NCI-H2081 treated with DMSO at 0.1 percent for 48 hours (cell line): ENCODE results near the gene LYSET.
A peak's percentile ranks its signal among the peaks of the same experiment; 100 is the strongest.
"Not testable (repeated sequence)": the region's sequence is repeated elsewhere in the genome, so short reads cannot be mapped to it uniquely, and the experiment has no call there.

Source experiments
- DNase-seq: peaks from one replicate; lab custom pipeline; 2025; lab: John Stamatoyannopoulos, UW

Gene LYSET, protein sequence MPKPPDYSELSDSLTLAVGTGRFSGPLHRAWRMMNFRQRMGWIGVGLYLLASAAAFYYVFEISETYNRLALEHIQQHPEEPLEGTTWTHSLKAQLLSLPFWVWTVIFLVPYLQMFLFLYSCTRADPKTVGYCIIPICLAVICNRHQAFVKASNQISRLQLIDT

DNA sequence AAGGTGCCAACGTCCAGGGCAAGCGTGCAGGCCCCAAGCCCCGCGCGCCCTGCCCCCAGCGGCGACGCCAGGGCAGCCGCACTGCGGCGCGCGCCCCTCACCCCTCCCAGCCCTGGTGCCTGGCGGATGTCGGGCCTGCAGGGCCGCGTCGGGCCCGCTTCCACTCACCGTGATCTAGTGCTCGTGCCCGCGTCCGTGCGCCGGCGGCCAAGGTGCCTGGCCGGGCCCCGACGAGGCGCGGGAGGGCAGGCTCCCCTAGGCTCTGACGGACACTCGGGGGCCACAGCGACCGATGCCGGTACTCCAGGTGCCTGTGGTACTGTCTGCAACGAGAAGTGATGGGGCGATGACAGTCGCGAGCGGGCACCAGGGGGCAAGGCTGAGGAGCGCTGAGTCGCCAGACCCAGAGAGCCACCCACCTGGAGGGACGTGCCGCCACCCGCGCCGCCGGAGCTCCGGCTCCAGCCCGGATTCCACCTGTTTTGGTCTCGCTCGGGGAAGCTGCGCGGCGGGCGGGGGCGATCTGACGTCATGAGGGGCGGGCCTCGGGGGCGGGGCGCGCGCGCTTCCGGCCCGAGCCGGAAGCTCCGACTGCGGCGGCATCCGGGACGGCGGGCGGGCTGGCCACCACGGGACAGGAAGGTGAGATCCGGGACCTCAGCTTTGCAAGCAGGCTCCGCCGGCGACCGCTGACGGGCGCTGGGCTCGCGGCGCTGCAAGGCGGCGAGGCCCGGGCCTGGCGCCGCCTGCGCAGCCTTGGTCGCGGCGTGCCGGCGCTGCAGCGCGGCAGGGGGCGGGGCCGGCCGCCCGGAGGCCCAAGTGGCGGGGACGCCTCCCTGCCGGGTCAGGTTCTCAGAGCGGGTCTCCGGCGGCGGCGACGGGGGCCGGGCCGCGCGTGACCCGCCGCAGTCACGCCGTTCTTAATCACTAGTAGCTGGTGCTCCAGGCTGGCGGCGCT lies at the start of gene LYSET, which contains the start of gene MOAP1:
Gene LYSET (plus strand): TSS at position 927 of the 958 bp plus-strand sequence. CDS start 89 bp downstream, outside the sequence.
Gene MOAP1 (minus strand): TSS at position 507 of the 958 bp plus-strand sequence. CDS start 655 bp downstream, outside the sequence.
- DNase-seq: peak; percentile 62

DNA sequence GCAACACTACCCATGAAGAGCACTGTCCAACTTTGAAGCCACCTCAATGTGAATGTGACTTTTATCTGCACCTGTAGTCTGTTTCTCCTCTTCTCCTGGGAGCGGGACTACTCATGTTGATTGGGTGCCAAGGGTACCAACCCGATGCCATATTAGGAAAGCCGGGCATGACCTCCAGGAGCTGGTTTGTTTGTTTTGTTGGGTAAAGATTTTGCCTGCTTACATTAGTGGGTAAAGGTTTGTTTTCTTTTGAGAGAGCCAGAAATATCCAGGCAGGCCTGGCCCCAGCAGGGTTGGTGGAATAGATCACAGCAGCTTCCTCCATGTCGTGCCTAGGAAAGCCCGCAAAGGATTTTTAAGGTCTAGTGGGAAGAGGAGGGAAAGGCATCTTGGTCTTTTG lies 49.7 kb upstream of the LYSET start:
- DNase-seq: no peak

DNA sequence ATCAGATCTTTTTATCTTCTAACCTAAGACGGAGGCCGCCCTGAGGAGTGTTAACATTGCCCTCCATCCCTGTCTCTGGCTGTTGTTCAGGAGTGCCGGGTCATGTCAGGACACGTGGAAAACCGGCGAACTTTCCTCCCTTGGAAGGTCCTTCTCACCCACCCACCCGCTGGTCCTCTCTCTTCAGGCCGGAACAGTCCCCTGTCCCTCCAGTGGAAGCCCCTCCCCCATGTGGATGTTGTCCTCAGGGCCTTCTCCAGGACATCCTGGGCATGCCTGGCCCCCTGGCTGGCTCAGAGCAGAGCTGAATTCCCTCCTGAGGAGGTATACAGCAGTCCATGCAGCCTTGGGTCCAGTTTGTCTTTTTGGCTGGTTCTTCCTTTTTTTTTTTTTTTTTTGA lies 49.1 kb upstream of the LYSET start:
- DNase-seq: no peak

DNA sequence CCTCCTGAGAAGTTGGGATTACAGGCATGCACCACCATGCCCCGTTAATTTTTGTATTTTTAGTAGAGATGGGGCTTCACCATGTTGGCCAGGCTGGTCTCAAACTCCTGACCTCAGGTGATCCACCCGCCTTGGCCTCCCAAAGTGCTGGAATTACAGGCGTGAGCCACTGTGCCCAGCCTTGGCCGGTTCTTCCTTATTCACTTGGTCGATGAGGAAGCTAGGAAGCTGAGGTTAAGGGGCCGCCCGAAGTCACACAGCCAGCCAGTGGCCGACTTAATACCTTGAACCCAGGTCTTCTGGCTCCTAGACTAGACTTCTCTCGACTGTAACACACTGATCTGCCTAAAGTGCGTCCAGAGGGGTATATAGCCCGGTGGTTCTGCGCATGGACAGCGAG lies 48.6 kb upstream of the LYSET start:
- not testable (repeated sequence) for DNase-seq

DNA sequence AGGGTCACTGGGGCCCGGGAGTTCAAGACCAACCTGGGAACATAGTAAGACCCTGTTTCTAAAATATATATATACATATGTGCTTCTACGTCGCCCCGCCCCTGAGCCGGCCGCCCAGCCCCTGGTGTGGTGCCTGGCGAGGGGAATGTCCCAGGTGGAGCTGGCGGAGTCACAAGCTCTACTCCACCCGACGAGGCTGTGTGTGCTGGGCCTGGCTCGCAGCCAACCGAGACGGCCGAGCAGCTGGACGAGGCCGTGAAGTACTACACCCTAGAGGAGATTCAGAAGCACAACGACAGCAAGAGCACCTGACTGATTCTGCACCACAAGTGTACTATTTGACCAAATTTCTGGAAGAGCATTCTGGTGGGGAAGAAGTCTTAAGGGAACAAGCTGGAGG lies 47.3 kb upstream of the LYSET start:
- no peak for DNase-seq

DNA sequence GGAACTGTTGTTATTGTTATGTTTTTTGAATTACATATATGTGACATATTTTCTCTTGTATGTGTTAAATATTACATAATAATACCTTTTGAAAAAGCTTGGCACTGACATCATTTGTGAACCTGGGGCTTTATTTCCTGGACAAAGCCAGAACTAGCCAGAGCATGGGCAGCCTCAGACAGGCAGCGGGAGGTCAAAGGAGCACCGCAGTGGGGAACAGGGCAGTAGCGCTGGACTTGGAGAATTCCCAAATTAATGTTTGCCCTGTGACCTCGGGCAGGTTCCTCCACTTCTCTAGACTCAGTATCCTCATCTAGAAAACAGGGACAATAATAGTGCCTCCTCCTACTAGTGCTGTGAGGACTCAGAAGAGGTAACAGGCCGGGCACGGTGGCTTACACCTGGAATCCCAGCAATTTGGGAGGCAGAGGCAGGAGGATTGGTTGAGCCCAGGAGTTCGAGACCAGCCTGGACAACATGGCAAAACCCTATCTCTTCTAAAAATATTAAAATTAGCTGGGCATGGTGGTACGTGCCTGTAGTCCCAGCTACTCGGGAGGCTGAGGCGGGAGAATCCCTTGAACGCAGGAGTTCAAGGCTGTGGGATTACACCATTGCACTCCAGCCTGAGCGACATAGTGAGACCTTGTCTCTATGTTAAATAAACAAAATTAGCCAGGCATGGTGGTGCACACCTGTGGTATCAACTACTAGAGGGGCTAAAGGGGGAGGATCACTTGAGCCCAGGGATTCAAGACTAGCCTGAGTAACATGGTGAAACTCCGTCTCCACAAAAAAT lies 42.1 kb upstream of the LYSET start:
- DNase-seq: no peak

DNA sequence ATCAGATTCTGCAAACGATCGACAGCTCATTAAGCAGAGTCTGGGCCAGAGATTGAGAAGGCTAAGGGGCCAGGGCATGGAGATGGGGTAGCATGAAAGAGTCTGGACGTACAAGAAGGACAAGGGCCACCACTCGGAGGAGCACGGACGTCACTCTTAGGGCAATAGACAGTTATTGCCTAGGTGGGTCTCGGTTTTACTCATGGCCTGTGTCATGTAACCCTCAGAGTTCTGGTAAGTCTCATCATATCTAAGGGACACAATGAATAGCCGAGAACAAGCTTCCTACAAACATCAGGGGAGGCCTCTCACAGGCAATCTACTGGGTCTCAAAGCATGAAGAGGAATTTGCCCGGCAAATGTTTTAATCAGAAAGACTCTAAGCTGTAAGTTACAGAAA lies 39.0 kb upstream of the LYSET start:
- no peak for DNase-seq

DNA sequence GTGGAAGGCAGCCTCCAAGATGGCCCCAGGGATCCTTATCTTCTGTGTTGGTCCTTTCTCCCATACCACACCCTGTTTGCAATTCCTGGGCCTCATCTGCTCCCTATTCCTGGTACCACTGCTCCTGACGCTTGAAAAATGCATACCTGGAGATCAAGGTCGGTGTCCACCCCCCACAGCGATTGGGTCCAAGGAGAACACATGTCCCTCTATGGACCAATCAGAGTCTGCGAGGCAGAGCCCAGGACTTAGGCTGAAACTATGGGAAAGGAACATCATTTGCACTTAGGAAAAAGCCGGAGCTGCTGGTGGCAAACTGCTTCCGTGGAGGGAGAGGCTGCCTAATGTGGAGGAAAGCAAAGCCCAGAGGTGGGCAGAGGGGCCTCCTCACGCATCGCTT lies 36.1 kb upstream of the LYSET start:
- DNase-seq: no peak

DNA sequence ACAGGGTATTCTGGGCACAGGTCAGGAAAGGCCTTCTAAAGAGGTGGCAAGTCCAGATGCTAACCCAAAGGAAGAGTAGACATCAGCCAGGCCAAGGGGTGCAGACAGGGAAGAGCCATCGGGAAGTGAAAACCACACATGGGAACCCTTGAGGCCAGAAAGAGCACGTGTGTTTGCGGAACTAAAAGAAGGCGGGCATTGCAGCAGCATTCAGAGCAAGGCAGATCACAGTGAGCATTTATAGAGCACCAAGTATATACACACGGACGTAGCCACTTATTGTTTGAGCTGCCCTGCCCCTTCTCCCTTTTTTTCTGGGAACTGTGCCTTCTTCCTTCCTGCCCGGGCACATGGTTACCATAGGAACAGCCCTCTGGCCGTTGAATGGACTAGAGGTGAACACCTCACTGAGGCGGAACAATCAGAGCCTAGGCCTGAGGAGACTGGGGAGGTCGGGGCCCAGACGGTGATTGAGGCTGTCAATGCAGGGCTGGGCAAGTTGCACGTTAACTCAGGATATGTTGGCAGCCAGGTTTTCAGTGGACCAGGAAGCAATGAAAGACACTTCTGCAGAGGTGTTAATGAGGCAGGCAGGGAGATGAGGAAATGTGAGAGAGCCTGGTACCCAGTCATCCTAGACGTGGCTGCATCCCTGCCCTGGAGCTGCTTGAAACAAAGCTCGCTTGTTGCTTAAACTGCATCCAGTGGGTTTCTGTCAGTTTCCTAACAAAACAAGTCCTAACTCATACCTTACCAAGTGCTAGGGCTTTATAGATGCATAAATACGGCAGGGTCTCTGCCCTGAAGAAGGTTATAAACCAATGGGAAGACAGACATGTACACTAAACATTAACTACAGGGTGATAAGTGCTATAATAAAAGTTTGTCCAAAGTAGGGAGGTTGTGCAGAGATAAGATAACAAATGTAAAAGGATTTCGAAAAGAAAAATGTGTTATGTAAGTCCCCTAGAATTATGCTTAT lies 34.6 kb upstream of the LYSET start:
- DNase-seq: no peak

DNA sequence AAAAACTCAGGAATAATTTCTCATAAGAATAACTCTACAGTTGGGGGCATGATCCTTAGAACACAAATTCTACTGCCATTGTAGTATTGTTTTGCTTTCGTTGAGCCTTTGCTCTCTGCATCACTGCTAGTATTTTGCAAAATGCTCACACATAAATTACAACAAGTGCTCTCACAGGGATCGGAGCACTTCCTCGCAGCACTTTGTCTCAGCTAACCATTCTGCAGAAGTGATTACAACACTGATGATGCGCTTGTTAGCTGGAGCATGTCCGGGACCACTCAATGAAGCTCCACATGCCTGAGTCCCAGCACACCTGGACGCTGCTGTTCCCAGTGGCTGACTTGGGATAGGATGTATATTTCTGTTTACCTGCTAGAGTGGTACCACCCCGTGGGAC lies 32.0 kb upstream of the LYSET start:
- DNase-seq: no peak

DNA sequence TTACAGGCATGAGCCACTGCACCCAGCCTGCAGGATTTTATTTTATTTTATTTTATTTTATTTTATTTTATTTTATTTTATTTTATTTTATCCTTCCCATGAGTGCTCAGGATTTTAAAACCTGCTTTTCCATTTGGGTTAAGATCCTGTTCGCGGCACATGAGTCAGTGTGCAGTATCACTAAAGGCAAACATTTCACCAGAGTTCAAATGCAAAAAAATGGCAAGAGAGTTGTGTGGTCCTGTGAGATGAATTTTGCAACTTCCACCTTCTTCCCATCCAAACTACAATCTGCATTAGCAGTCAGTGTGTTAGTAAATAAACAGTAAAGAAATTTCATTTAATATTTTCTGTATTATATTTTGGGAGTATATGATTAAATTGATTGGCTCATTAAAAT lies 29.4 kb upstream of the LYSET start:
- no peak for DNase-seq

DNA sequence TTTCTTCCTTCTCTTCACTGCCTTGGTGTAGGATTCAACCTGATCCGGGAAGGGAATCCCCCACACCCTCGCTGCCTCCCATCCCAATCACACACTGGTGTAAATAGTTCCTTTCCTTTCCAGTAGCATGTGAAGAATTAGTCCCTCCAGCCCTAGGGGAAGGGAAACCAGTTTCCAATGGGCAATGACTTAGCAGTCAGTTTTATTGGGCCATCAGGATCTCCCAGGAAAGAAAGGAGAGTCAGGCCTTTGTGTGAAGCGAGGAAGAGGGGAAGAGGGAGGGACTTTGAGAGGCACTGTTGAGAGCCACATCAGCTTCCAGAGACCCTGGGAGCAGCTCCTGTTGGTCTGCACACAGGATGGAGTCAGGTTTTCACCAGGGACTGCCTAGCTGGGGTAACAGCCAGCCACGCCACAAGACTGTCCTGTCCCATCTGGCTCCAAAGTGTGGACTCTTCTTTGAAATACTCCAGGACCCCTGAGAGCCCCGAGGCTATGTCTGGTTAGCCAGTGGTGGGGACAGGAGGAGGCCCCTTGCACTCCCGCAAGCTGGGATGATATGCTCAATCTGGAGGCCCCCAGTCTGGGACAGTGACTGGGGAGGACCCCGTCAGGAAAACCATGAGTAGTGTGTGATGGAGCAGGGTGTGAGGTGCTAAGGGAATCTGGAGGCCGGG lies 28.3 kb upstream of the LYSET start:
- DNase-seq: no peak

DNA sequence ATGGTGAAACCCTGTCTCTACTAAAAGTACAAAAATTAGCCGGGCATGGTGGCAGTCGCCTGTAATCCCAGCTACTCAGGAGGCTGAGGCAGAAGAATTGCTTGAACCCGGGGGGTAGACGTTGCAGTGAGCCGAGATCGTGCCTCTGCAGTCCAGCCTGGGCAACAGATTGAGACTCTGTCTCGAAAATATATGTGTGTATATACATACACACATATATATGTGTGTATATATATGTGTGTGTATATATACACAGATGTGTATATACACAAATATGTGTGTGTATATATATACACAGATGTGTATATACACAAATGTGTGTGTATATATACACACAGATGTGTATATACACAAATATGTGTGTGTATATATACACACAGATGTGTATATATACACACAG lies 26.8 kb upstream of the LYSET start:
- DNase-seq: not testable (repeated sequence)

DNA sequence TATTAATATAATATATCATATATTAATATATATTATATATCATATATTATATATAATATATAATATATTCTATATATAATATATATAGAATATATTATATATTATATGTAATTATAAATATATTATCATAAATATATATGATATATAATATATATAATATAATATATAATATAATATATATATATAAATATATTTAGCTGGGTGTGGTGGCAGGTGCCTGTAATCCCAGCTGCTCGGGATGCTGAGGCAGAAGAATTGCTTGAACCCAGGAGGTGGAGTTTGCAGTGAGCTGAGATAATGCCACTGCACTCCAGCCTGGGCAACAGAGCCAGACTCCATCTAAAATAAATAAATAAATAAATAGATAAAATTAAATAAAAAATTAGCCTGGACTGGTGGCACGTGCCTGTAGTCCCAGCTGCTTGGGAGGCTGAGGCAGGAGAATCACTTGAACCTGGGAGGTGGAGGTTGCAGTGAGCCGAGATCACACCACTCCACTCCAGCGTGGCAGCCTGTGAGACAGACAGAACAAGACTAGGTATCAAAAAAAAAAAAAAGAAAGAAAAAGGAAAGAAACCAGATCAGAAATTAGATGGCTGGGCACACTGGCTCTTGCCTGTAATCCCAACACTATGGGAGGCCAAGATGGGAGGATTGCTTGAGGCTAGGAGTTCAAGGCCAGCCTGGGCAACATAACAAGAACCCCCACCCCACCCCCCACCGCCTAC lies 25.3 kb upstream of the LYSET start:
- DNase-seq: not testable (repeated sequence)

DNA sequence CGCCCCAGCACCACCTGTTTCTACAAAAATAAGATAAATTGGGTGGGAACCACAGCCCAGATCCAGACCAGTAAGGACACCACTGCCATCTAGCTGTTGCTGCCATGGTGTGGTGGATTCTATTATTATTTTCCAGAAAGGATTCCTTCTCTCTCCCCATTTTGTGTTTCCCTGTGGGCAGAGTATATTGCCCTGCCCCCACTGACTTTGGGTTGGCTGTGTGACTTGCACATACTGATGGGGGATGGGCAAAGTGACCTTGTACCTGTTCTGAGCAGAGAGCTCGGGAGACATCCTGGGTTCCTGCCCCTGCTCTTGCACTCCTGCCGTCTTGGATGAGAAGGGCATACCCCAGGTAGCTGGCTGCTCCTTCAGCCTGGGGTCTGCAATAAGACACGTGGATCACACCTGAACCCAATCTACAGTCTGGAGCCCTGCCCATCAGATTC lies 24.7 kb upstream of the LYSET start:
- DNase-seq: no peak

DNA sequence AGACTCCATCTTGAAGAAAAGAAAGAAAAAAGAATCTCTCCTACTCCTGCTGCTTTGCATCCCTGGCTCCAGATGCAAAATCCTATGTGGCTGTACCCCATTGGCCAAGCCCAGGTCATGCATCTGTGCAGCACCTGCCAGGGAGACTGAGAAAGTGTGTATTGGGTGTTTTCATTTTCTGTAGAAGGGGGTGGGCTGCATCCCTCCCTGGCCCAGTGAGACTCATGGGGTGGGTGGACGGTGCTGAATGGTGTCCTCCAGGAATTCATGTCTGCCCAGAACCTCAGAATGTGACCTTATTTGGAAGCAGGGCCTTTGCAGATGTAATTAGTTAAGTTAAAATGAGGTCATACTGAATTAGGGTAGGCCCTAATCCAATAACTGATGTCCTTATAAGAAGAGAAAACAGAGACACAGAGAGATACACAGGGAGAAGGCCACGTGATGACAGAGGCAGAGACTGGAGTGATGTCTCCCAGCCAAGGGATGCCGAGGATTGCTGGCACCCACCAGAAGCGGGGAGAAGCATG lies 23.6 kb upstream of the LYSET start:
- DNase-seq: no peak

DNA sequence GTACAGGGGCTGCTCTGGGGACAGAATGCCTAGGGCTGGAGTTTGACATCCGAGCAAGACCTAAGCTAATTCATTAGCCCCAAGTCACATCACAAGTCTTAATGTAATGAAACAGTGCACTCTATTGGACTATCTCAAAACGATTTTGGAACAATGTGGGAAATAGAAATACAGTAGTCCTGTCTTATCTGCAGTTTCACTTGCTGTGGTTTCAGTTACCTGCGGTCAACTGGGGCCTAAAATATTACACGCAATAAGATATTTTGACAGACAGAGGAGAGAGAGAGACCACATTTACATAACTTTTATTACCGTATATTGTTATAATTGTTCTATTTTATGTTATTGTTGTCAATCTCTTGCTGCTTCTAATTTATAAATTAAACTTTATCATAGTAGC lies 21.6 kb upstream of the LYSET start:
- no peak for DNase-seq

DNA sequence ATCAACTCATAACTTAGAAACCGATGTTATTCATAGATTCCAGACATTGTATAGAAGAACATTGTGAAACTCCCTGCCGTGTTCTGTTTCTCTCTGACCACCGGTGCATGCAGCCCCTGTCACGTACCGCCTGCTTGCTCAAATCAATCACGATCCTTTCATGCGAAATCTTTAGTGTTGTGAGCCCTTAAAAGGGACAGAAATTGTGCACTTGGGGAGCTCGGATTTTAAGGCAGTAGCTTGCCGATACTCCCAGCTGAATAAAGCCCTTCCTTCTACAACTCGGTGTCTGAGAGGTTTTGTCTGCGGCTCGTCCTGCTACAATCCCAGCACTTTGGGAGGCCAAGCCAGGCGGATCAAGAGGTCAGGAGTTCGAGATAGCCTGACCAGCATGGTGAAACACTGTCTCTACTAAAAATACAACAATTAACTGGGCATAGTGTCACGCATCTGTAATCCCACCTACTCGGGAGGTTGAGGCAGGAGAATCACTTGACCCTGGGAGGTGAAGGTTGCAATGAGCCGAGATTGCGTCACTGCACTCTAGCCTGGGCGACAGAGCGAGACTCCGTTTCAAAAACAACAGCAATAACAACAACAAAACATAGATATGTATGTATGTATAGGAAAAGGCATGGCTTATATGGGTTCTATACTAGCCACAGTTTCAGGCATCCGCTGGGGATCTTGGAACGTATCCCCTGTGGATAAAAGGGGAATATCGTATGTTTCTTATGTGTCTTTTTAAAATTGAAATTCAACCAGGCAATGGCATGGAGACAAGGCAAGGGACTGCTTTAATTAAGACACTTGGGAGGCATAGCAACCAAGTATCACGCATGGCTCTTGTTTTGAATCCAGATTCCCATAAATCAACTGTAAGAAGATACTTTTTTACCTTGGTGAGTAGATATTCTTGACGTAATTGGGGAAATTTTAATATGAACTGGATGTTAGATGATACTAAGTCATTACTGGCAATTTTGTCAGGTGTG lies 19.5 kb upstream of the LYSET start:
- not testable (repeated sequence) for DNase-seq
